T-helper 1 cell (primary cell): Measurements from ENCODE around the gene LPP.

Source experiments
- DNase-seq, 5 donors: peaks; one replicate each; pipeline ENCODE4 v3.0.0-alpha.2; 2012 to 2020

Gene LPP

GRCh38 chr3:188905547-188905946 lies 751.6 kb downstream of the LPP start:
- DNase-seq: no peak

GRCh38 chr3:188906236-188906635 lies 752.3 kb downstream of the LPP start:
- DNase-seq: no peak

- DNase-seq: no peak
These were observed 754.3 kb downstream of the LPP start for GRCh38 chr3:188908002-188908850.

GRCh38 chr3:188911026-188911850 lies 757.3 kb downstream of the LPP start:
- DNase-seq: no peak

GRCh38 chr3:188913084-188913483 lies 759.1 kb downstream of the LPP start:
- DNase-seq: no peak

GRCh38 chr3:188914552-188914951 lies 760.6 kb downstream of the LPP start:
- peak in 1 of 5 donors; percentile 80 for DNase-seq

- peak in 1 of 5 donors; percentile 82 for DNase-seq
These were observed 761.2 kb downstream of the LPP start for GRCh38 chr3:188915127-188915526.

- peak in 1 of 5 donors; percentile 86 for DNase-seq
These were observed 763.0 kb downstream of the LPP start for GRCh38 chr3:188916934-188917401.

- no peak for DNase-seq
These were observed 764.1 kb downstream of the LPP start for GRCh38 chr3:188918093-188918492.

- DNase-seq: no peak
These were observed 769.7 kb downstream of the LPP start for GRCh38 chr3:188923671-188924070.

- no peak for DNase-seq
These were observed 771.4 kb downstream of the LPP start for GRCh38 chr3:188925376-188925775.

GRCh38 chr3:188926111-188926510 lies 772.2 kb downstream of the LPP start:
- DNase-seq: no peak

GRCh38 chr3:188926741-188927511 lies 773.0 kb downstream of the LPP start:
- DNase-seq: no peak

- DNase-seq: no peak
These were observed 774.0 kb downstream of the LPP start for GRCh38 chr3:188927971-188928370.

- no peak for DNase-seq
These were observed 775.2 kb downstream of the LPP start for GRCh38 chr3:188929137-188929536.

GRCh38 chr3:188931036-188931435 lies 777.1 kb downstream of the LPP start:
- DNase-seq: no peak

- DNase-seq: no peak
These were observed 777.6 kb downstream of the LPP start for GRCh38 chr3:188931531-188931930.

GRCh38 chr3:188934989-188935388 lies 781.0 kb downstream of the LPP start:
- no peak for DNase-seq

GRCh38 chr3:188936597-188937107 lies 782.7 kb downstream of the LPP start:
- DNase-seq: no peak

GRCh38 chr3:188937389-188937788 lies 783.4 kb downstream of the LPP start:
- no peak for DNase-seq

GRCh38 chr3:188938999-188939398 lies 785.0 kb downstream of the LPP start:
- DNase-seq: no peak

- no peak for DNase-seq
These were observed 786.0 kb downstream of the LPP start for GRCh38 chr3:188939814-188940572.
